ENCODE results near the gene SLC35G2. TPM values are rescaled to one million over a fixed set of nuclear protein-coding genes. Genes with fewer than 3 reads are reported as not detected.

SLC35G2 gene
- total RNA-seq, 2 donors from 2014 or later: 0.74 to 1.2 TPM

DNA sequence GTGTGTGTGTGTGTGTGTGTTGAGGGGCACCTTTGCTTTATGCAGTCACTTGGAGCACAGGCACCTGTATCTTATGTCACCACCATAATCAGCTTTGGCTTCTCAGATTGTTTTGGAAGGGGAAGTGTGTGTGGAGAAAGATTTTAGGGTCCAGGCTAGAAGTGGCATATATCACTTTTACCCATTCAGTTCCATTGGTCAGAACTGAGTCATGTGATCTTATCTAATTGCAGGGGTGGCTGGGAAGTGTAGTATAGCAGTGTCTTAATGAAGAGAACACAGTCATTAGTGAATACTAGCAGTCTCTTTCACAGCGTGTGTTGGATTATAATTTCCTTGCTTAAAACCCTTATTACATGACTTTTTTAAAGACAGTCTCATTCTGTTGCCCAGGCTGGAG lies 63.6 kb downstream of the SLC35G2 start:
- Histone ChIP-seq H3K27me3 (no peaks in the 10 kb centered on the region), H3K9me3 (no peaks in the 10 kb centered on the region), H3K36me3 (no peaks in the 10 kb centered on the region), H3K9ac (ENCODE audit: low read depth in 2 of 2, low read length in 2 of 2) (no peak overlapping the region), H3K4me3 (no peak overlapping the region), H3K27ac (no peak overlapping the region), H3K4me1 (no peaks in the 10 kb centered on the region)
- no peak for DNase-seq
- intact Hi-C loops (cut with DNase I): no loop called here
- TF ChIP-seq, protein P1, sequence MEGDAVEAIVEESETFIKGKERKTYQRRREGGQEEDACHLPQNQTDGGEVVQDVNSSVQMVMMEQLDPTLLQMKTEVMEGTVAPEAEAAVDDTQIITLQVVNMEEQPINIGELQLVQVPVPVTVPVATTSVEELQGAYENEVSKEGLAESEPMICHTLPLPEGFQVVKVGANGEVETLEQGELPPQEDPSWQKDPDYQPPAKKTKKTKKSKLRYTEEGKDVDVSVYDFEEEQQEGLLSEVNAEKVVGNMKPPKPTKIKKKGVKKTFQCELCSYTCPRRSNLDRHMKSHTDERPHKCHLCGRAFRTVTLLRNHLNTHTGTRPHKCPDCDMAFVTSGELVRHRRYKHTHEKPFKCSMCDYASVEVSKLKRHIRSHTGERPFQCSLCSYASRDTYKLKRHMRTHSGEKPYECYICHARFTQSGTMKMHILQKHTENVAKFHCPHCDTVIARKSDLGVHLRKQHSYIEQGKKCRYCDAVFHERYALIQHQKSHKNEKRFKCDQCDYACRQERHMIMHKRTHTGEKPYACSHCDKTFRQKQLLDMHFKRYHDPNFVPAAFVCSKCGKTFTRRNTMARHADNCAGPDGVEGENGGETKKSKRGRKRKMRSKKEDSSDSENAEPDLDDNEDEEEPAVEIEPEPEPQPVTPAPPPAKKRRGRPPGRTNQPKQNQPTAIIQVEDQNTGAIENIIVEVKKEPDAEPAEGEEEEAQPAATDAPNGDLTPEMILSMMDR (IDR thresholded peaks at IDR 0.05): no peak

DNA sequence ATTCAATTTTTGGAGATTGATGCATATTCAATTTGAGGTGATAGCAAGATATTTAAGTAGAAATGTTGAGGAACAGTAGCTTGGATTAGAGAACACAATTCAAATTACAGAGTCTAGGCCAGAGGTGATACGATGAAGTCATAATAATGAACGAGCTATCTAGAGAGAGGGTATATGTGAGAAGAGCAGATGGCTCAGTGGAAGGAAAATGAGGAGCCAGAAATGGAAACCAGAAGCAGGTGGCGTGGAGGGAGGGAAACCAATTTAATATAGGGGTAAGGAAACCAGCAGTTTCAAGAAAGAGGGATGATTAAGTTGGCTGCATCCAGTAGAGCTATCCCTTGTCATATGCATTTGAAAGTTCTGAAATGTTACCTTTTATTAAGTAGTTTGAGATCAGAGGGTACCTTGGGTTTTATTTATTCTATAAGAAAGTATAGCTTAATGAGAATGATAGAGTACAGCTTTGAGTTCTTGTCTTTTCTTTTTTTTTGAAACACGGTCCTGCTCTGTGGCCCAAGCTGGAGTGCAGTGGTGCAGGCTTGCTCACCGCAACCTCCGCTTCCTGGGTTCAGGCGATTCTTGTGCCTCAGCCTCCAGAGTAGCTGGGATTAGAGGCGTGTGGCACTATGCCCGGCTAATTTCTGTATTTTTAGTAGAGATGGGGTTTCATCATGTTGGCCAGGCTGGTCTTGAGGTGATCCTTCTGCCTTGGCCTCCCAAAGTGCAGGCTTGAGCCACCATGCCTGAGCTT lies 65.2 kb downstream of the SLC35G2 start:
- H3K9me3 ChIP-seq: no peaks in the 10 kb centered on the region
- no peaks in the 10 kb centered on the region for H3K27me3 ChIP-seq
- H3K9ac ChIP-seq (ENCODE audit: low read depth in 2 of 2, low read length in 2 of 2): no peak overlapping the region
- no peak for DNase-seq
- no peak overlapping the region for H3K27ac ChIP-seq
- H3K4me1 ChIP-seq: no peaks in the 10 kb centered on the region
- intact Hi-C loops (cut with DNase I): no loop called here
- H3K36me3 ChIP-seq: no peaks in the 10 kb centered on the region
- no peak overlapping the region for H3K4me3 ChIP-seq
- TF ChIP-seq, protein P1 (IDR thresholded peaks at IDR 0.05): no peak

DNA sequence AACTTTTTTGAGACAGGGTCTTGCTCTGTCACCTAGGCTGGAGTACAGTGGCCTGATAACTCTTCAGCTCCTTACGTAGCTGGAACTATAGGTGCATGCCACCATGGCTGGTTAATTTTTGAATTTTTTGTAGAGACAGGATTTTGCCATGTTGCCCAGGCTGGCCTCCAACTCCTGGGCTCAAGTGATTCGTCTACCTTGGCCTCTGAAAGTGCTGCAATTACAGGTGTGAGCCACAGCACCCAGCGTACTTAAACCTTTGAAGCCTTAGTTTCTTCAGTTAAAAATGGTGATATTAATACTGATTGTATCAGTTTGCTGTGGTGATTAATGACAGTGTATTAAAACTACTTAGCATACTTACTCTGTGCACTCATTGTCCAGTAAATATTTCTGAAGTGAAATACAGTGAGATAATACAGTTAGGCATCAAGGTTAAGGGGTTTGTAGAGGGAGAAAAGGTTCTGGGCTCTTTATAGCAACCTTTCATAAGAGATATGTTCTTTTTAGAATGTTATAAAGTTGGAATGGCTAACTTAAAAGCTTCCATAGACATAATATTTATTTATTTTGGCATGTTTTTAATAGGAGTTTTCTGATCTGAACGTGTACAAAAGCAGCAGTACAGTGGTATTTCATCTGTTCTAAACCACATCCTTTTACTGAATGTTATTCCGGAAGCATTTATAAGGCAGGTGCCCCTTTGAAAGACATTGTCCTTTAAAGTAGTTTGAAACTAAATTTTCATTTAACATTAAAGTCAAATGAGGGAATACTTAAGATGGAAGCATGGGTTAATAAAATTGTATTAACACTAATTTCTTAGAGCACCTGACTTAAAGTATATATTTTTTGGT lies 66.7 kb downstream of the SLC35G2 start:
- Histone ChIP-seq H3K9ac (ENCODE audit: low read depth in 2 of 2, low read length in 2 of 2) (no peak overlapping the region), H3K9me3 (no peaks in the 10 kb centered on the region), H3K36me3 (no peaks in the 10 kb centered on the region), H3K27me3 (no peaks in the 10 kb centered on the region), H3K4me1 (no peaks in the 10 kb centered on the region), H3K4me3 (no peak overlapping the region), H3K27ac (no peak overlapping the region)
- TF ChIP-seq, protein P1 (IDR thresholded peaks at IDR 0.05): no peak
- DNase-seq: no peak
- intact Hi-C loops (cut with DNase I): no loop called here

DNA sequence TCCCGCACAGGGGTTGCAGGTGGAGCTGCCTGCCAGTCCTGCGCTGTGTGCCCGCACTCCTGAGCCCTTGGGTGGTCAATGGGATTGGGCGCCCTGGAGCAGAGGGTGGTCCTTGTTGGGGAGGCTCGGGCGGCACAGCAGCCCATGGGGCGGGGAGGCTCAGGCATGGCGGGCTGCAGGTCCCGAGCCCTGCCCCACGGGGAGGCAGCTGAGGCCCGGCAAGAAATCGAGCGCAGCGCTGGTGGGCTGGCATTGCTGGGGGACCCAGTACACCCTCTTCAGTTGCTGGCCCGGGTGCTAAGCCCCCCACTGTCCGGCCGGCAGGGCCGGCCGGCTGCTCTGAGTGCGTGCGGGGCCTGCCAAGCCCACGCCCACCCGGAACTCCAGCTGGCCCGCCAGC lies 71.0 kb downstream of the SLC35G2 start:
- DNase-seq: no peak
- H3K4me1 ChIP-seq: no peaks in the 10 kb centered on the region
- H3K9me3 ChIP-seq: no peaks in the 10 kb centered on the region
- intact Hi-C loops (cut with DNase I): no loop called here
- no peak overlapping the region for H3K4me3 ChIP-seq
- H3K27ac ChIP-seq: no peak overlapping the region
- H3K9ac ChIP-seq (ENCODE audit: low read depth in 2 of 2, low read length in 2 of 2): no peak overlapping the region
- H3K27me3 ChIP-seq: no peaks in the 10 kb centered on the region
- H3K36me3 ChIP-seq: no peaks in the 10 kb centered on the region
- TF ChIP-seq, protein P1 (IDR thresholded peaks at IDR 0.05): no peak

DNA sequence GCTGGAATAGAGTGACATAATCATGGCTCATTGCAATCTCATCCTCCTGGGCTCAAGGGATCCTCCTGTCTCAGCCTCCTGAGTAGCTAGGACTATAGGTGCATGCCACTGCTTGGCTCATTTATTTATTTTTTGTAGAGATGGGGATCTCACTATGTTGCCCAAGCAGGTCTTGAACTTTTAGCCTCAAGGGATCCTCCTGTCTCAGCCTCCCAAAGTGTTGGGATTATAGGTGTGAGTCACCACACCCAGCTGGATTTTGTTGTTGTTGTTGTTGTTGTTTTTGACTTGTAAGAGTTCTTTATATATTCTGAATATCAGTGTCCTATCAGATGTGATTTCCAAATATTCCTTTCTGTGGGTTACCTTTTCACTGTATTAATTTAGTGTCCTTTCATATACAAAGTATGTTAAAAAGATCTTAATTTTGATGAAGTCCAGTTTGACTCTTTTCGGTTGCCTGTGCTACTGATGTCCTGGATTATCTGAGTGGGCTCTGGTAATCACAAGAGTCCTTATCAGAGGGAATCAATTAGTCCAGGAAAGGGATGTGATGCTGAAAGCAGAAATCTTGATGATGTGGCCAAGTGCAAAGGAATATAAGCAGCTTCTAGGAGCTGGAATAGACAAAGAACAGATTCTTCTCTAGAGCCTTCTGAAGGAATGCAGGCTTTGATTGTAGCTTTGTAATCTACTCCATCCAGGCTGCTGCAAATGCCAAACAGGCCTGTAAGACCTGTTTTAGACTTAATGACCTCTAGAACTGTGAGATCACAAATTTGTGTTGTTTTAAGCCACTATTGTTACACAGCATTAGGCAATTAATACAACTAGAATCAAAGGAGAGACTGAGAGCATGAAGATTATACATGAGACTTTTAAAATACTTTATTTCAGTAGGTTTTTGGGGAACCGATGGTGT lies 73.3 kb downstream of the SLC35G2 start:
- Histone ChIP-seq H3K36me3 (no peaks in the 10 kb centered on the region), H3K4me1 (no peaks in the 10 kb centered on the region), H3K4me3 (no peak overlapping the region), H3K27ac (no peak overlapping the region), H3K9me3 (no peaks in the 10 kb centered on the region), H3K27me3 (no peaks in the 10 kb centered on the region), H3K9ac (ENCODE audit: low read depth in 2 of 2, low read length in 2 of 2) (no peak overlapping the region)
- TF ChIP-seq, protein P1 (IDR thresholded peaks at IDR 0.05): no peak
- intact Hi-C loops (cut with DNase I): no loop called here
- DNase-seq: no peak
